ENCODE data around the gene BCAN. TPM values are rescaled to one million over a fixed set of nuclear protein-coding genes. Genes with fewer than 3 reads are reported as not detected.

Gene BCAN
- total RNA-seq, 1 donor from 2014 or later: not detected

DNA sequence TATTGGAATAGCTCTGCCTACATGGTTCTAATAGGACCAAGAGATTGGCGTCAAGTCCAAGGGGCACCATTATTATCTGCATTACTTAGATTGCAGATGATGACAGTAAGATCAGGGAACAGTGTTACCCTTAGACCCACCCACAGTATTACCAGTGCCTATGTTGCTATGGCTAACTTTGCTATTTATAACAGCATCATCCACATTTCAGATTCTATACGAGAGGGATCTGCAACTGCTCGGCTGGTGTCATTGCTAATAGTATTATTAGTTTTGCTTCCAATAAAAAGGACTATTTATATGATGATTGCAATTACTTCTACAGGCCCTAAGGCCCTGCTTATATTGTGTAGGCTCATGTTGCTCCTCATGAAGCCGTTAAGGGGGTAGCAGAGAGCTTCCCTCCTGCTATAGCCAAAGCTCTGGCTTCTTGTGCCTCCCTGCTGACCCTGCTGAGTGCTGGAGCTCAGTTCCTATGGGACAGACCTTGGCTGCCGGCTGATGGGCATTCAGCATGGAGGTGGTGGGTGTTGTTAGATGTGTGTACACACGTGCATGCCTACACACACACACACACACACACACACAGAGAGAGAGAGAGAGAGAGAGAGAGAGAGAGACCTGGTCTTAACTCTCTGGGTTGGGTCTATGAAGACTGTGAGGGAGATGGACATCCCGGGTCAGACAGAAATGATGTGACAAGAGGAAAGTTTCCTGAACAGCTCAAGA lies 1.3 kb downstream of the BCAN start:
- intact Hi-C loops (cut with micrococcal nuclease): loop anchor here (2.0 to 5.0 kb wide), 2 partner anchors 16 to 51 kb away; partner anchors contain the start of gene NAXE

DNA sequence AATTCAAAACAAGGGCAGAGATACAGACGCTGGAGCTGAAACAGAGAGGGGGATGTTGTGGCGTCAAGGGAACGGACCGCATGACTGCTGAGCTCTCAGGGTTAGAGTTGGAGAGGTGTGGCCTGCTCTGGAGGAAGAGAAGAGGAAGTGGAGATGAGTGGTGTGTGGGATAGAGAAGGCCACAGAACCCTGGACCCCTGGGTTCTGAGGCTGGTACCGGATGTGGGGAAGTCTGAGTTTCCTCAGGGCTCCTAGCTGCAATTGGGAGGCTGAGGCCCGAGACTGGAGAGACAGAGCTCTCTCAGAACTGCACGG lies 1.8 kb downstream of the BCAN start:
- intact Hi-C loops (cut with micrococcal nuclease): loop anchor here (2.0 to 5.0 kb wide), 2 partner anchors 17 to 51 kb away; partner anchors contain the start of gene NAXE

DNA sequence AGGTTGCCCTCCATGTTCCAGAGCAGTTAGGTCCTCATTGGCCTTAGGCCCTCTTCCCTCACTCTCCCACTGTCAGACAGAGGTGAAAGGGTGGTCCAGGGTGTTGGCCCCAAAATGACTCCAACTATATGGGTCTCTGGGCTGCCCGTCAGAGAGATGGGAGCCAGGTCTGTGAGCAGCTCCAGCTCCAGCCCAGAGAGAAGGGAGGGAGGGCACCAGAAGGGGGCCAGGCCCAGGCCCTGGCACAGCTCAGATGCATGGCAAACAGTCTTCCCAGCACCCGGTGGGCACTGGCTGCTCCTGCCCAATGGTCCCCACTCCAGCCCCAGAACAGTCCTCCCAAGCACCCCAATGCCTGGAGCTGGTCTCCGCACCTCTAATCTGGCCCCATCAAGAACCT lies 2.2 kb downstream of the BCAN start:
- intact Hi-C loops (cut with micrococcal nuclease): loop anchor here (5.0 kb wide), 1 partner anchor 52 kb away; the partner anchor contains the start of gene NAXE

DNA sequence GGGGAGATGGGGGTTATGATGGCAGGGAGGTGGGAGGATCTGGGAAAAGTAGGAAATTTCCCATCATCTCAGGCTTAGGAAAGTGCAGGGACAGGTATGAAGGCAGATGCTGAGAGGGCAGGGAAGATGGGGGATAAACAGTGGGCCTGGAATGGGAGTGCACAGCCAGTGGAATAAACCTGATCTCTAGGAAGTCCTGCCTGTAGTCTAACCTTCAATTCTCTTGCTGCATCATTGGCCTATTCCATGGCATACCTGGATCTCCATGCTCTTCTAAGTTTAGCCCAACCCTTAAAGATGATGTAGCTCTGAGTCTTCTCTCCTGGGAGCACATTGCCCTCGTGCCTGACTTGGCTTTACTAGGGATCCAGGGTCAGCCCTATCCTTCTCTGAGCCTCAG lies 2.7 kb downstream of the BCAN start:
- intact Hi-C loops (cut with micrococcal nuclease): loop anchor here (5.0 kb wide), 1 partner anchor 52 kb away; the partner anchor contains the start of gene NAXE

DNA sequence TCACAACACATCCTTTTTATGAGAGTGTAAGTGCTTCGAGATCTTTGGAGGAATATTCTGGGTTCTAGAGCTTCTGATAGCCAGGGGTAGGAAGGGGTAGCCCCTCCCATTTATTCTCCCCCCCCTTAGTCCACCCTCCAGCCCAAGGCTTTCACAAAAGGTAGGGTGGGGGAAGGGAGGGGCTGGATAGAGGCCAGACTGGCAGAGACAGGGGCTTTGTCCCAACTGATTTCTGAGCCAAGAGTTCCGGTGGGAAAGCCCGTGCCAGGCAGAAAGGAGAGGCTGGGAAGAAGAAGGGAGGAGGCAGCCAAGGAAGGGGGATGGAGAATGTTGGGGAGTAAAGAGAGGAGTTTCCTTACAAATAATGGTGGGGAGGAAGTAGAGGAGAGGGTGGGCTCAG lies 3.1 kb downstream of the BCAN start:
- intact Hi-C loops (cut with micrococcal nuclease): no loop called here

DNA sequence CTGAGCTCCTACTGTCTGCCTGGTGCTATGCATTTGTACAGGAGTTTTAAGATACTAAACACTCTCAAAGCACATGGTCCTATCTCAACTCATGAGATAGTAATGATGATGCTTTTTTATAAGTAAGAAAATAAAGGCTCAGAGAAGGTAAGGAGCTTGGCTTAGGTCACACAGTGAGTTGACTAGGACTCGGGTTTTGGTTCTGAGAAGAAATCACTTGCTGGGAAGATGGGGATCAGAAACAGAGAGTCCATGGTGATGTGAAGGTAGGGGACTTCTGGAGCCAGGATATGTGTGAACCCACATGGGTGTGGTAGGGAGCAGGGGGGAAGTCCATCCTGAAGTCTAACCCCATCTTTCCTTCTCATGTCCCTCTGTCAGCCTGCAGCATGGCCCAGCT lies 3.7 kb downstream of the BCAN start:
- intact Hi-C loops (cut with micrococcal nuclease): no loop called here

DNA sequence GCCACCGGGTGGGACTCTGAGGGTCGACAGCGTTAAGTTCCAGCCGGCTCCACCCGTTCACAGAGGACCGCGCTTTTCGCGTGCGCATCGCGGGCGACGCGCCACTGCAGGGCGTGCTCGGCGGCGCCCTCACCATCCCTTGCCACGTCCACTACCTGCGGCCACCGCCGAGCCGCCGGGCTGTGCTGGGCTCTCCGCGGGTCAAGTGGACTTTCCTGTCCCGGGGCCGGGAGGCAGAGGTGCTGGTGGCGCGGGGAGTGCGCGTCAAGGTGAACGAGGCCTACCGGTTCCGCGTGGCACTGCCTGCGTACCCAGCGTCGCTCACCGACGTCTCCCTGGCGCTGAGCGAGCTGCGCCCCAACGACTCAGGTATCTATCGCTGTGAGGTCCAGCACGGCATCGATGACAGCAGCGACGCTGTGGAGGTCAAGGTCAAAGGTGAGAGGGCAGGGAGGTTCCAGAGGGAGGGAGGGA lies 4.9 kb downstream of the BCAN start:
- intact Hi-C loops (cut with micrococcal nuclease): no loop called here

DNA sequence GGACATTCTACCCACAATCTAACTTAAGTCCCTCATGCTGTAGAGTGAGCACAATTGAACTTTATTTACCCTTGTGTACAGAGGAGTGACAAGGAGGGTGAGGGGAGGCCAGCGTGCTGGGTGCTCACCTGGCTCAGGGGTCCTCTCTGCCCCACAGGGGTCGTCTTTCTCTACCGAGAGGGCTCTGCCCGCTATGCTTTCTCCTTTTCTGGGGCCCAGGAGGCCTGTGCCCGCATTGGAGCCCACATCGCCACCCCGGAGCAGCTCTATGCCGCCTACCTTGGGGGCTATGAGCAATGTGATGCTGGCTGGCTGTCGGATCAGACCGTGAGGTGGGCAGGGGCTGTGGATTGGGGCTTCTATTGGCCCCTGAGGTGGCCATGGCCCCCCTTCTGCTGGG lies 5.4 kb downstream of the BCAN start:
- intact Hi-C loops (cut with micrococcal nuclease): no loop called here

DNA sequence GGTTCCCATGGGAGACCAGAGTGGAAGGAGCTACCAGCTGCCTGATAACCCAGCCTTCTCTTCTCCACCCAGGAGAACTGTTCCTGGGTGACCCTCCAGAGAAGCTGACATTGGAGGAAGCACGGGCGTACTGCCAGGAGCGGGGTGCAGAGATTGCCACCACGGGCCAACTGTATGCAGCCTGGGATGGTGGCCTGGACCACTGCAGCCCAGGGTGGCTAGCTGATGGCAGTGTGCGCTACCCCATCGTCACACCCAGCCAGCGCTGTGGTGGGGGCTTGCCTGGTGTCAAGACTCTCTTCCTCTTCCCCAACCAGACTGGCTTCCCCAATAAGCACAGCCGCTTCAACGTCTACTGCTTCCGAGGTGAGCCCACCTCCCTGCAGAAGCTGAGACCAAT lies 6.6 kb downstream of the BCAN start:
- intact Hi-C loops (cut with micrococcal nuclease): no loop called here

DNA sequence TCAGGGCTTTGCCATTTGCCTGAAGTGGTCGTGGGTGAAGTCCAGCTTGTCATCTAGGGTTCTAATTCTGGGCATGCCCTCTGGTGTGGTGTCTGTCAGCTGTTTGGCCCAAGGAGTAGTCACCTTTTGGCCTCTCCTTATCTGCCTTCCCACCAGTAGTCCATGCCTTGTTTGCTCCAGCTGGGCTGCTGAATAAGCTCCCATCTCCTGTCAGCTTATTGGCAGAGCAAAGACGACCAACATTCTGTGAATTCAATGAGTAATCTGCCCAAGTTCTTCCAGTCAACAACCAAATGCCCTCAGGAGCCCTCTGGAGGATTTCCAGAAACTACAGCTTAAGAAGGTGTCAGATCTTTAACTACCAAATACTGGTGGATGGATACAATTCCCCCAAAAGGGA lies 7.0 kb downstream of the BCAN start:
- intact Hi-C loops (cut with micrococcal nuclease): no loop called here

DNA sequence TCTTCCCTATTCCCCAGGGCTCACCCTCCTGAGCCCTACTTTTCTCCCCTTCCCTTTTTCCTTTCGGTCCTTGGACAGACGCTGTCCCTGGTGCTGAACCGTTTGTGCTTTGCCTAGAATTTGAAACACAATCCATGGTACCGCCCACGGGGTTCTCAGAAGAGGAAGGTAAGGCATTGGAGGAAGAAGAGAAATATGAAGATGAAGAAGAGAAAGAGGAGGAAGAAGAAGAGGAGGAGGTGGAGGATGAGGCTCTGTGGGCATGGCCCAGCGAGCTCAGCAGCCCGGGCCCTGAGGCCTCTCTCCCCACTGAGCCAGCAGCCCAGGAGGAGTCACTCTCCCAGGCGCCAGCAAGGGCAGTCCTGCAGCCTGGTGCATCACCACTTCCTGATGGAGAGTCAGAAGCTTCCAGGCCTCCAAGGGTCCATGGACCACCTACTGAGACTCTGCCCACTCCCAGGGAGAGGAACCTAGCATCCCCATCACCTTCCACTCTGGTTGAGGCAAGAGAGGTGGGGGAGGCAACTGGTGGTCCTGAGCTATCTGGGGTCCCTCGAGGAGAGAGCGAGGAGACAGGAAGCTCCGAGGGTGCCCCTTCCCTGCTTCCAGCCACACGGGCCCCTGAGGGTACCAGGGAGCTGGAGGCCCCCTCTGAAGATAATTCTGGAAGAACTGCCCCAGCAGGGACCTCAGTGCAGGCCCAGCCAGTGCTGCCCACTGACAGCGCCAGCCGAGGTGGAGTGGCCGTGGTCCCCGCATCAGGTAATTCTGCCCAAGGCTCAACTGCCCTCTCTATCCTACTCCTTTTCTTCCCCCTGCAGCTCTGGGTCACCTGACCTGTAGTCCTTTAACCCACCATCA lies 10.4 kb downstream of the BCAN start:
- intact Hi-C loops (cut with micrococcal nuclease): no loop called here

DNA sequence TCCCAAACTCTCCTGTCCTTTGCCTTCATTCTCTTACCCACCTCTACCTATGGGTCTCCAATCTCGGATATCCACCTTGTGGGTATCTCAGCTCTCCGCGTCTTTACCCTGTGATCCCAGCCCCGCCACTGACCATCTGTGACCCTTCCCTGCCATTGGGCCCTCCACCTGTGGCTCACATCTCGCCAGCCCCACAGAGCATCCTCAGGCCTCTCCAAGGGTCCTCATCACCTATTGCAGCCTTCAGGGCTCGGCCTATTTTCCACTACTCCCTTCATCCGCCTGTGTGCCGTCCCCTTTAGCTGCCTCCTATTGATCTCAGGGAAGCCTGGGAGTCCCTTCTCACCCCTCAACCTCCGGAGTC lies 11.1 kb downstream of the BCAN start:
- intact Hi-C loops (cut with micrococcal nuclease): no loop called here

DNA sequence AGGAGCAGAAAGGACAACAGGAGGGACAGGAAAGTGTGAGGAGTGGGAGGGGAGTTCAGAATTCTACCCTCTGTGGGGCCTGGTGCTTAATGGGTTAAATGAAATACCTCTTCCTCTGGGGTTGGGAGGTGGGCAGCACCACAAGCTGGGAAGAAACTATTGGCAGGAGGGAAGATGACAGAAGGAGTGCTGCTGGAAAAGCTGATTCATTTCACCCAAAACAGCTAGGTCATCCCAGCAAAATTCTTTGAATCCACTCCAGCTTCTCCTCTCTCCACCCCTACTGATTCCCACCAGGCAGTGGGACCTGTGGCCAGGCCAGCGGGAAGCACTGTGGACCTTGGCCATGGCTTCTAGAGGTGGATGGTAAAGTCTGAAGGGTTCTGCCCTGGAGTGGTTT lies 12.8 kb downstream of the BCAN start:
- intact Hi-C loops (cut with micrococcal nuclease): loop anchor here (5.0 kb wide), 1 partner anchor 72 kb away; no protein-coding TSS in a partner anchor

DNA sequence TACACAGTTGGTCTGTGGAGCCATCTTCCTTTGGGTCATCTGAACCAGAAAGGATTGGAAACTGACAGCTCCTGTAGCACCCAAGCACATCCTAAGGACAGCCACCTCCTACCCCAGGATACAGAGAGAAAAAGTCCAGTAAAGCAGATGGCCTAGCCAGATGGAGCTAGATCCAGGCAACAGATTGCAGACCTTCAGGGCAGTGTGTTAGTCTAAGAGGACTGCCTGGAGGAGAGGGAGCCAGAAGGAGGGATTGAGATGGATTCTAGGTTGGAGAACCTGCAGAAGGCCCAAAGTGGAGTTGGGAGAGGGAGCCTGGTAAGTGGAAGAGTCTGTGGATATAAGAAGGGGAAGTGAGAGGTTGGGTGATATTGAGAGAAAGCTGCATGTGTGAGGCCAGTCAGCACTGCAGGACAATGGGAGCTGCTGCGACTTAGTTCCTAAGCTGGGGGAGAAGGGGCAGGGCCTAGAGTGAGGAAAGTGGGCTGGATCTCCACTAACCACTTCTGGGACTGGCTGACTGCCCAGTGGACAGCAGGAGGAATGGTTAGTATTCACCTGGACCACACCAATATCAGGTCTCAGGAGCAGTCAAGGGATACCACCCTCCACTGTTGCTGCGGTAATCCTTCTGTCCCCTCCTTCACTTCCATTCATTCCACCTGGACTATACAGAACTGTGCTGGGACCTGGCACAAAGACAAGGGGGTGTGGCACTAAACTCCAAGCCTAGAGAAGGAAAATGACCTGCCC lies 13.4 kb downstream of the BCAN start:
- intact Hi-C loops (cut with micrococcal nuclease): loop anchor here (5.0 kb wide), 1 partner anchor 73 kb away; no protein-coding TSS in a partner anchor

DNA sequence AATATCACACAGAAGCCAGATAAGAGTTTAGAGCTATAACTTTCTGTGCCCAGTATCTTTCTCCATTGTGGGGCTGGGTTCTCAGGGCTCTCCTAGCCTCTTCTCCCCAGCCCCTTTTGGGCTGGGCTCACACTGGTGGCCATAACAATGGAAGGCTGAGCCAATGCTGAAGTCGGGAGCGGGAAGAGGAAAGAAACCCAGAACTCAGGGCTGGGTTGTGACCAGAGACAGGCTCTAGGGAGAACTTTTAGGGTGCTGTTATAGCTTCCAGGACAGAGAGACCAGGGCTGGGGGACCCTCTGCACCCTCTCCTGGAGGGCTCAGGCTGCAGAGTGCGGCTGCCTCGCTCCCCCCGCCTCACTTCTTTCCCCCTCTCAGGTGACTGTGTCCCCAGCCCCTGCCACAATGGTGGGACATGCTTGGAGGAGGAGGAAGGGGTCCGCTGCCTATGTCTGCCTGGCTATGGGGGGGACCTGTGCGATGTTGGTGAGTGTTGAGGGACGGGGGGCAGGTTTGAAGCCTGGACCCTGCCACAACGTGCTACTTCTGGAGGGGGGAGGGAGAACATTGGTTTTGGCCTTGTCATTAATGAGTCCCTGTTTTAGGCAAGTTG lies 14.1 kb downstream of the BCAN start:
- intact Hi-C loops (cut with micrococcal nuclease): loop anchor here (5.0 kb wide), 1 partner anchor 74 kb away; no protein-coding TSS in a partner anchor

DNA sequence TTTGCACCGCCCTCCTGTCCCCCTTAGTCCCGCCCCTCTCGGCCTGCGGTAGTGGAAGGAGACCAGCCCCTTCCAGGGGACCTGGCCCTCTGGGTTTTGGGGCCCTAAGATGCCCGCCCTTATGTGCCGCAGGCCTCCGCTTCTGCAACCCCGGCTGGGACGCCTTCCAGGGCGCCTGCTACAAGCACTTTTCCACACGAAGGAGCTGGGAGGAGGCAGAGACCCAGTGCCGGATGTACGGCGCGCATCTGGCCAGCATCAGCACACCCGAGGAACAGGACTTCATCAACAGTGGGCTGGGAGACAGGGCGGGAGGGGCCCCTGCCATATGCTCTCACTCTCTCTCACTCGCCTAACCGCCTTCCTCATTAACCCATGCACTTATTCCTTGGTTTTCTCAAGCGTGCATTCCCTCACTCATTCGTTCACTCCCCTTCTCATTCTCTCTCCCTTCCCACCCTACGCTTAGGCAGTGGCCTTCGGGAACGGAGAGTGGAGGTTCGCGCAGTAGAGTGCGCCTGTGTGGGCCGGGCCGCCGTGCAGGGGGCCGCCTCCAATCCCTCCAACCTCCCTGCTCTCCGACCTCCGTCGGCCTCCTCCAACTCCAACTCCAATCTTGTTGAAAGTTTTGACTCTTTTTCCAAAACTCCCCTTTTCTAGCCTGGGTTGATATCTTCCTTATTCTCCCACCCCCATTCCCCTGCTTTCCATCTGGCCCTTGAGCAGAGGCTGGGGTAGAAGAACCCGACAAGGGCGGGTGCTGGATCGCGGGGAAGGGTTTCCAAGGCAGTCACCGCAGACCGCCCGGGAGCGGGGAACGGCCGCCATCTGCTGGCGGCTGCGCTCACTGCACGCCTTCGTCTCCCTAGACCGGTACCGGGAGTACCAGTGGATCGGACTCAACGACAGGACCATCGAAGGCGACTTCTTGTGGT lies 15.2 kb downstream of the BCAN start:
- intact Hi-C loops (cut with micrococcal nuclease): loop anchor here (1.0 to 5.0 kb wide), 2 partner anchors 30 to 75 kb away; no protein-coding TSS in a partner anchor

DNA sequence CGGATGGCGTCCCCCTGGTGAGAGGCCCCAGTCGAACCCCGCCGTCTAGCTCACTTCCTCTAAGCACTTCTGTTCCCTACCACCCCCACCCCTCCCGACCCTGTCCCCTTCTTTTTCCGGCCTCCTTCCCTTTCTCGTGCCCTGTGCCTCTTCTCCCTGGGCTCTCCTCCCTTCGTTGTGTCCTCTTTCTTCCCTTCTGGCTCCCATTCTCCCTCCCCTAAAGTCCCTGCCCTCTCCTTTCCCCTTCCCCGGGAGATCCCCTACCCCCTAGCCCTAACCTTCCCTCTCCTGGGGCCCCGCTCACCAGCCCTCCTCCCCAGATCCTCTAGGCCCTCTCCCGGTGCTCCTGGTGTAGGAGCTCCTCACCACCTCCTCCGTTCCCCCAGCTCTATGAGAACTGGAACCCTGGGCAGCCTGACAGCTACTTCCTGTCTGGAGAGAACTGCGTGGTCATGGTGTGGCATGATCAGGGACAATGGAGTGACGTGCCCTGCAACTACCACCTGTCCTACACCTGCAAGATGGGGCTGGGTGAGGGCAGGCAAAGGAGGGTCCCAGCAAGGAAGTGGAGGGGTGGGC lies 15.9 kb downstream of the BCAN start:
- intact Hi-C loops (cut with micrococcal nuclease): loop anchor here (1.0 to 5.0 kb wide), 2 partner anchors 31 to 76 kb away; no protein-coding TSS in a partner anchor

DNA sequence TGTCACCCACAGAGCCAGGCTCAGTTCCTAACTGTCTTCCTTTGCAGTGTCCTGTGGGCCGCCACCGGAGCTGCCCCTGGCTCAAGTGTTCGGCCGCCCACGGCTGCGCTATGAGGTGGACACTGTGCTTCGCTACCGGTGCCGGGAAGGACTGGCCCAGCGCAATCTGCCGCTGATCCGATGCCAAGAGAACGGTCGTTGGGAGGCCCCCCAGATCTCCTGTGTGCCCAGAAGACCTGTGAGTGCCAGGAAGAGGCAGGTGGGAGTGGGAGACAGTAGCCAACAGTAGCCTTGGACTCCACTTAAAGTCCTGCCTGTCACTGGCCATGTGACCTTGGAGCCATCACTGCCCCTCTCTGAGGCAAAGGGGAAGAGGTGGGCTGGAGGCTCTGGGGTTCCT lies 16.6 kb downstream of the BCAN start:
- intact Hi-C loops (cut with micrococcal nuclease): loop anchor here (5.0 kb wide), 1 partner anchor 76 kb away; no protein-coding TSS in a partner anchor

DNA sequence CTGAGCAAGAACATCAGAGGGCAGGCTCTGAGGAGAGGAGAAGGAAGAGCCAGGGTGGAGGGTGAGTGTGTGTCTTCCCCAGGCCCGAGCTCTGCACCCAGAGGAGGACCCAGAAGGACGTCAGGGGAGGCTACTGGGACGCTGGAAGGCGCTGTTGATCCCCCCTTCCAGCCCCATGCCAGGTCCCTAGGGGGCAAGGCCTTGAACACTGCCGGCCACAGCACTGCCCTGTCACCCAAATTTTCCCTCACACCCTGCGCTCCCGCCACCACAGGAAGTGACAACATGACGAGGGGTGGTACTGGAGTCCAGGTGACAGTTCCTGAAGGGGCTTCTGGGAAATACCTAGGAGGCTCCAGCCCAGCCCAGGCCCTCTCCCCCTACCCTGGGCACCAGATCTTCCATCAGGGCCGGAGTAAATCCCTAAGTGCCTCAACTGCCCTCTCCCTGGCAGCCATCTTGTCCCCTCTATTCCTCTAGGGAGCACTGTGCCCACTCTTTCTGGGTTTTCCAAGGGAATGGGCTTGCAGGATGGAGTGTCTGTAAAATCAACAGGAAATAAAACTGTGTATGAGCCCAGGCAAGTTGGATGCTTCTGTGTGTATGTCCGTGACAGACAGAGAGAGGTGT lies 17.1 kb downstream of the BCAN start:
- intact Hi-C loops (cut with micrococcal nuclease): loop anchor here (5.0 kb wide), 1 partner anchor 77 kb away; no protein-coding TSS in a partner anchor

All from T-helper 2 cell treated with Interferon-gamma antibody and Interleukin-4, amounts not matched to agents 100 ng/mL and 5 ng/mL, for 36 hours (primary cell).